HG03060 (cell line): ENCODE data around the gene F2.
"Not testable (repeated sequence)": the region's sequence is repeated elsewhere in the genome, so short reads cannot be mapped to it uniquely, and the experiment has no call there.

Experiments
- ATAC-seq: cut with Tn5 transposase; IDR thresholded peaks from one replicate; pipeline ENCODE4 v1.9.1; 2021; ENCODE audit warnings: low read depth, moderate number of reproducible peaks; ENCODE audit not compliant: unreplicated experiment

The F2 gene

GRCh38 chr11:46710821-46711269 lies 8.2 kb upstream of the F2 start:
- no peak for ATAC-seq

- no peak for ATAC-seq
Observed at GRCh38 chr11:46711303-46711702, 7.7 kb upstream of the F2 start.

GRCh38 chr11:46712874-46713576 lies 6.0 kb upstream of the F2 start:
- ATAC-seq, result no peak

GRCh38 chr11:46717825-46718154 lies 1.2 kb upstream of the F2 start:
- ATAC-seq, result not testable (repeated sequence)

- ATAC-seq, result no peak
Observed at GRCh38 chr11:46718155-46719019, 626 bp upstream of the F2 start.

GRCh38 chr11:46719543-46720218 lies 668 bp downstream of the F2 start:
- no peak for ATAC-seq

GRCh38 chr11:46721286-46721685 lies 2.3 kb downstream of the F2 start:
- no peak for ATAC-seq

- ATAC-seq, result no peak
Observed at GRCh38 chr11:46722566-46723358, 3.7 kb downstream of the F2 start.

GRCh38 chr11:46723359-46723680 lies 4.3 kb downstream of the F2 start:
- ATAC-seq, result no peak

GRCh38 chr11:46724088-46724487 lies 5.1 kb downstream of the F2 start:
- ATAC-seq, result no peak

- no peak for ATAC-seq
Observed at GRCh38 chr11:46725338-46726205, 6.6 kb downstream of the F2 start.

GRCh38 chr11:46726206-46726862 lies 7.3 kb downstream of the F2 start:
- no peak for ATAC-seq

GRCh38 chr11:46727952-46728658 lies 9.1 kb downstream of the F2 start:
- no peak for ATAC-seq

GRCh38 chr11:46728659-46729040 lies 9.6 kb downstream of the F2 start:
- ATAC-seq, result no peak

- no peak for ATAC-seq
Observed at GRCh38 chr11:46729110-46730027, 10.4 kb downstream of the F2 start.

GRCh38 chr11:46731545-46731944 lies 12.5 kb downstream of the F2 start:
- no peak for ATAC-seq

- no peak for ATAC-seq
Observed at GRCh38 chr11:46733234-46733633, 14.2 kb downstream of the F2 start.

- ATAC-seq, result no peak
Observed at GRCh38 chr11:46736146-46736545, 17.1 kb downstream of the F2 start.
